ENCODE measurements around the gene CCDC60. TPM values are rescaled to one million over a fixed set of nuclear protein-coding genes. Genes with fewer than 3 reads are reported as not detected.

CCDC60 gene
- total and polyA plus RNA-seq, 8 donors: 4.1 TPM; not detected in 7

GRCh38 chr12:119374635-119375034 is 40.1 kb downstream of the CCDC60 start:
- Histone ChIP-seq H3K4me3 (no peak overlapping the region), H3K4me1 (peaks cover 0 to 8% (median 0%) of the 10 kb centered on the region in 4 donors), H3K9me3 (no peaks in the 10 kb centered on the region), H3K36me3 (no peaks in the 10 kb centered on the region), H3K27me3 (no peaks in the 10 kb centered on the region), H3K27ac (no peak overlapping the region)
- intact Hi-C loops (cut with DNase I; ENCODE audit: low total_unique reads): no loop called here
- DNase-seq: no peak
- WGBS, 5 donors: 75 to 84% (median 78%) methylated on average over 4 of the region's 4 CpGs
- no peak for TF ChIP-seq POLR2A (IDR thresholded peaks at IDR 0.05)
- TF ChIP-seq EP300 (IDR thresholded peaks at IDR 0.05): no peak
- TF ChIP-seq POLR2AphosphoS5 (IDR thresholded peaks at IDR 0.05): no peak
- TF ChIP-seq CTCF (IDR thresholded peaks at IDR 0.05): no peak

- DNase-seq: peak in 1 of 2 donors; percentile 25
- no peak for TF ChIP-seq POLR2AphosphoS5 (IDR thresholded peaks at IDR 0.05)
- H3K4me1 ChIP-seq: peaks cover 0 to 2% (median 0%) of the 10 kb centered on the region in 4 donors
- intact Hi-C loops (cut with DNase I; ENCODE audit: low total_unique reads): no loop called here
- no peaks in the 10 kb centered on the region for H3K9me3 ChIP-seq
- WGBS, 5 donors: 56 to 59% (median 59%) methylated on average over 7 of the region's 7 CpGs
- no peak overlapping the region for H3K4me3 ChIP-seq
- no peaks in the 10 kb centered on the region for H3K36me3 ChIP-seq
- no peaks in the 10 kb centered on the region for H3K27me3 ChIP-seq
- no peak overlapping the region for H3K27ac ChIP-seq
Observed at GRCh38 chr12:119375075-119375882, 40.8 kb downstream of the CCDC60 start.

- H3K4me3 ChIP-seq: no peak overlapping the region
- TF ChIP-seq POLR2AphosphoS5 (IDR thresholded peaks at IDR 0.05): no peak
- TF ChIP-seq EP300 (IDR thresholded peaks at IDR 0.05): no peak
- no peak for TF ChIP-seq POLR2A (IDR thresholded peaks at IDR 0.05)
- no peak for TF ChIP-seq CTCF (IDR thresholded peaks at IDR 0.05)
- H3K36me3 ChIP-seq: no peaks in the 10 kb centered on the region
- 15 to 22% (median 20%) methylated on average over 5 of the region's 5 CpGs for WGBS, 5 donors
- H3K9me3 ChIP-seq: no peaks in the 10 kb centered on the region
- H3K4me1 ChIP-seq: no peaks in the 10 kb centered on the region
- no peaks in the 10 kb centered on the region for H3K27me3 ChIP-seq
- no peak overlapping the region for H3K27ac ChIP-seq
- intact Hi-C loops (cut with DNase I; ENCODE audit: low total_unique reads): no loop called here
- no peak for DNase-seq
Observed at GRCh38 chr12:119375883-119376190, 41.3 kb downstream of the CCDC60 start.

GRCh38 chr12:119378903-119379302 is 44.4 kb downstream of the CCDC60 start:
- TF ChIP-seq CTCF (IDR thresholded peaks at IDR 0.05) (no peak), POLR2AphosphoS5 (IDR thresholded peaks at IDR 0.05) (no peak), POLR2A (IDR thresholded peaks at IDR 0.05) (no peak), EP300 (IDR thresholded peaks at IDR 0.05) (no peak)
- no peaks in the 10 kb centered on the region for H3K27me3 ChIP-seq
- H3K27ac ChIP-seq: no peak overlapping the region
- H3K36me3 ChIP-seq: no peaks in the 10 kb centered on the region
- H3K9me3 ChIP-seq: no peaks in the 10 kb centered on the region
- no peak overlapping the region for H3K4me3 ChIP-seq
- WGBS, 5 donors: 44 to 79% (median 71%) methylated on average over 4 of the region's 4 CpGs
- no peak for DNase-seq
- intact Hi-C loops (cut with DNase I; ENCODE audit: low total_unique reads): no loop called here
- H3K4me1 ChIP-seq: no peaks in the 10 kb centered on the region

Measured in stomach (tissue), 9 donors.